HG02884 (cell line): ENCODE data around the gene SLAIN2.
A peak's percentile ranks its signal among the peaks of the same experiment; 100 is the strongest.

Experiments used
- ATAC-seq: cut with Tn5 transposase; IDR thresholded peaks from one replicate; pipeline ENCODE4 v1.9.1; 2021; ENCODE audit warnings: mild to moderate bottlenecking, moderate library complexity; ENCODE audit not compliant: unreplicated experiment

Gene SLAIN2

DNA sequence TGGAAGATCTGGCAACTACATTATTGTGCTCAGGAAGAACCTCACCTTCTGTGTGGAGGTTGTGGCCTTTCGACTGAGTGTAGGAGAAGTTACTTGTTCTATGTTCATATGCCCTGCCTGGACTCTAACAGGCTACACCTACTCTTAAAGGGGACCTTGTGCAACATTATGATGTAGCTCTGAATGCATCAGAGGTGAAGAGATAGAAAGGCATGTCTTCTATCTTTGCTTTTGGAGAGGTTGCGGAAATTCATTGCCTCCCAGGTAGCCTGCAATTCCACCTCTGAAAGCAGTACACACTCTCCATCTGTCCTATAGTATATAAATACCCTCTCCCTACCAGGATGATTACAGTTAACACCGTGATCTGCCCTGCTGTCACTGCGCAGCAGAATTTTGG lies 7.1 kb upstream of the SLAIN2 start:
- no peak for ATAC-seq

GRCh38 chr4:48334900-48335384 lies 6.4 kb upstream of the SLAIN2 start:
- ATAC-seq: no peak

- ATAC-seq: no peak
Measured at GRCh38 chr4:48336146-48336870, 5.0 kb upstream of the SLAIN2 start.

DNA sequence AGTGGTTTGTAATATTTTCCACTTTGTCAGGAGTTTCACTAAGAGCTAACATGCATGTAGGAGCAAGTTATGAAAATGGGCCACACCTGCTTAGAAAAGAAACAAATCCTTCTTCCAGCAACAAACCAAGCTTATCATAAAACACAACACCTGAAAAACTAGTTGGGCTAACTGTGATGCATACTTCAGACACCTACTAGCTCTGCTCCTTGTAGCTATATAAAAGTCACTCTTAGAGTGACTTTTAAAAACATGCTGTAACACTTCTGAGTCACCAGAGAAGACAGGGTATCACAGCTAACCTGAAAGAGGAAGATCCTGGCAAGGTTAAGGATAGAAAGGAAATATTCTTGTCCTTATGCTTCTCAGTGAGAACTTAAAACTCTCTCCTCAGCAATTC lies 3.6 kb upstream of the SLAIN2 start:
- no peak for ATAC-seq

GRCh38 chr4:48339642-48340041 lies 1.7 kb upstream of the SLAIN2 start:
- ATAC-seq: no peak

GRCh38 chr4:48340276-48340964 lies 909 bp upstream of the SLAIN2 start:
- ATAC-seq: peak; percentile 2

DNA sequence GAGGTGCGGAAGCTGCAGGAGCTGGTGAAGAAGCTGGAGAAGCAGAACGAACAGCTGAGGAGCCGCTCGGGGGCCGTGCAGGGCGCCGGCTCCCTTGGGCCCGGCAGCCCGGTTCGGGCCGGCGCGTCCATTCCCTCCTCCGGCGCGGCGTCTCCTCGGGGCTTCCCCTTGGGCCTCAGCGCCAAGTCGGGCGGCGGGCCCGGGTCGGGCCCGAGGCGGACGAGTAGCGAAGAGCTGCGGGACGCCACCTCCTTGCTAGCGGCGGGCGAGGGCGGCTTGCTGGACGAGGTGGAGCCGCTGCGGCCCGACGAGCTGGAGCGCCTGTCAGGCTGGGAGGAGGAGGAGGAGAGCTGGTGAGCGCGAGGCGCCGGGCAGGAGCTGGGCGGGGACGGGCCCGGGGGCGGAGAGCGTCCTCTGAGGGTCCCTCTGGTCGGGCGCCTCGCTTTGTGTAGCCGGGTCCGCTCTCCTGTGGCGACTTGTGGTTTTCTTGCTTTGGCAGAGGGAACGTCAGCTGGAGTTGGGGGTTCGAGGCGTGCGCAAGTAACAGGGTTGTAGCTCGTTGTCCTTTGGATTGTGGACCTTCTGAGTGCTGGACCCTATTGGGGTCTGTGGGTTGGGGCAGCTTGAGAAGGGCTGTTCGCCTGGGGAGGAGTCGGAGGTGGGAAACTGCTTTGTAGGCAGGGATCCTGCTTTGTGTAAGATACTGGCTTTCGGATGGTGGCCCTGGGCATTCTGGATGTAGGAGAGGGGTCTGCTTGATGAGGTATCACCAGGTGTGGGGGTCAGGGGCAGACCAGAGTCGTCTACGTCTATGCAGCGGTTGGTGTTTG lies 662 bp downstream of the SLAIN2 start:
- peak; percentile 11 for ATAC-seq

GRCh38 chr4:48342606-48342880 lies 1.2 kb downstream of the SLAIN2 start:
- no peak for ATAC-seq

GRCh38 chr4:48343035-48343434 lies 1.7 kb downstream of the SLAIN2 start:
- no peak for ATAC-seq

DNA sequence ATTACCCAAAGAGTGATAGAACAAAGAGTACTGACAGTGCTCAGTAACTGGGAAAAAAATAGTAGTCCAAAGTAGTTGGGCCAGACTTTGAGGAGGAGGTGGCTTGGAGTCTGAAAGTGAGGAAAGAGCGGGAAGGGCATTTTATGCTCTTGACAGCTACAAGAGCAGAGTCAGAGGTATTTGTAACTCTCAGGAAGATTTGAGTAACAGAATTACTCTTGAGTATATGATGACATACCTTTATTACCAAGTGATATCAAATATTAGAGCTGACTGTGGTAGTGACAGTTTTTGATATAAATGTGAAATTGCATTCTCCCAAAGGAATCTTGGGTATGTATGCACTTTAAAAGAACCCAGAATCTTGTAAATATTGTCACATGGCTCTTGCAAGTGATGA lies 2.2 kb downstream of the SLAIN2 start:
- ATAC-seq: no peak

- ATAC-seq: no peak
Measured at GRCh38 chr4:48345542-48345941, 4.2 kb downstream of the SLAIN2 start.

GRCh38 chr4:48346594-48346993 lies 5.3 kb downstream of the SLAIN2 start:
- ATAC-seq: no peak

GRCh38 chr4:48347282-48347921 lies 6.1 kb downstream of the SLAIN2 start:
- no peak for ATAC-seq

- ATAC-seq: no peak
Measured at GRCh38 chr4:48350871-48351270, 9.5 kb downstream of the SLAIN2 start.

DNA sequence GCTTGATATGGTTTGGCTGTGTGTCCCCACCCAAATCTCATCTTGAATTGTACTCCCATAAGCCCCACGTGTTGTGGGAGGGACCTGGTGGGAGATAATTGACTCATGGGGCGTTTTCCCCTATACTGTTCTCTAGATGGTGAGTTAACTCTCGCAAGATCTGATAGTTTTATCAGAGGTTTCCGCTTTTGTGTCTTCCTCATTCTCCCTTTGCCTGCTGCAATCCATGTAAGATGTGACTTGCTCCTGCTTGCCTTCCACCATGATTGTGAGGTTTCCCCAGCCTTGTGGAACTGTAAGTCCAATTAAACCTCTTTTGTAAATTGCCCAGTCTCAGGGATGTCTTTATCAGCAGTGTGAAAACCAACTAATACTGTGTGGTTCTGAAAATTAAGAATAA lies 11.5 kb downstream of the SLAIN2 start:
- no peak for ATAC-seq

DNA sequence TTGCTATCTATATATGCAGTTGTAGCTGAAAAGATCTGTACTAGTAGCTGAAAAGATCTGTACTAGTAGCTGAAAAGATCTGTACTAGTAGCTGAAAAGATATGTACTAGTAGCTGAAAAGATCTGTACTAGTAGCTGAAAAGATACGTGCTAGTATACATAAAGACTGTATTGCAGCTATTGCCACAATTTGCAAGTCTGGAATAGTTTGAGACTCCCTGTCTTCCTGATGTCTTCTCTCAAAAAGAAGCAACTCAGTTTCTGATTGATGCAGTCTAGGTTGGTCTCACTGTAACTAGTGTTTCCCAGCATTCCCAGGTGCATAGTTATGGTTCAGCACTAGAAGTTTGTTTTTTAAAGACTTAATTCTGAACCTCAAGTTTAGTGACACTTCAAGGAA lies 15.0 kb downstream of the SLAIN2 start:
- no peak for ATAC-seq

- no peak for ATAC-seq
Measured at GRCh38 chr4:48360285-48361011, 19.1 kb downstream of the SLAIN2 start.

- no peak for ATAC-seq
Measured at GRCh38 chr4:48361012-48361400, 19.7 kb downstream of the SLAIN2 start.

DNA sequence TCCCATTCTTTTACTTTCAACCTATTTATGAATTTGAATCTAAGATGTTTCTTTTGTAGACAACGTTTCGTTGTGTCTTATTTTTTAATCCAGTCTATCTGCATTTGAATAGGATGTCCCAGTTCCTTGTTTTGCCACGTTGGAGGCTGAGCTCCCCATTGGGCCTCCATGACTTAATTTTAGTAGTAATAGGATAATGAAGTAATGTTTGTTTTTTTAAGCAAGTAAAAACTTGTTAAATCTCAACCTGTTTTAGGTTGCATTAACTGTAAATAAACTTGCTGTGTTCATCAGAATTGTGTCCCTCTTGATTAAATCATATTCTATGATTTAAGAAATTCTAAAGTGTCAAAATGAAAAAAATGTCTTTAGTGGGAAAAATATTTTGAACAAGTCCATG lies 25.3 kb downstream of the SLAIN2 start:
- ATAC-seq: no peak

DNA sequence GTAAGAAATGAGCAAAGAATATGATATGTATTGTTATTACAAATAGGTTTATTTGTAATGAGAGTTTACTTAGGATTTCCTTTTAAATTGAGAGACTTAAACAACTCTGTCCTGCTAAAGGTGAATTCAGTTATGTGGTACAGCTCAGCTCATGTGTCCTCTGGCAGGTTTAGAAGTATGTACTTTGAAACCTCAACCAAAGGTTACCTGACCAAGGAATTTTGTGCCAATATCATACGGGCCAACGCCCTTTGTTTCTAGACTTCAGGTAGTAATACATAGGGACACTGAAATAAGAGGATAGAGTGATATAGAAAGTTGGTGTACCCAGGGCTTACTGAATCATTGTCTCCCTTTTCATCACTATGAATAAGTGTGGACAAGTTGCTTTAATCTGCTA lies 25.7 kb downstream of the SLAIN2 start:
- no peak for ATAC-seq

GRCh38 chr4:48368389-48368788 lies 27.1 kb downstream of the SLAIN2 start:
- ATAC-seq: no peak
